ACHN (cell line): ENCODE measurements around the gene CPS1.

Source experiments
- DNase-seq: peaks from one replicate; pipeline ENCODE4 v3.0.0-alpha.2; 2015
- in situ Hi-C: cut with HindIII; loops from 2 replicates; pipeline ENCODE4 v1.10.0; 2017; ENCODE audit warnings: low sequenced_read_pairs, low pct_ligation_motif_present, low pct_unique_long_range_greater_than_20kb

Gene CPS1

GRCh38 chr2:210544007-210544590 is 12.3 kb upstream of the CPS1 start:
- in situ Hi-C loops, result no loop called here
- no peak for DNase-seq

GRCh38 chr2:210544831-210545230 is 11.6 kb upstream of the CPS1 start:
- no peak for DNase-seq
- in situ Hi-C loops, result no loop called here

GRCh38 chr2:210546424-210547208 is 9.8 kb upstream of the CPS1 start:
- in situ Hi-C loops, result no loop called here

GRCh38 chr2:210548031-210548430 is 8.4 kb upstream of the CPS1 start:
- in situ Hi-C loops, result no loop called here
- DNase-seq, result no peak

More at GRCh38 chr2:210546424-210547208, 9.8 kb upstream of the CPS1 start:
- DNase-seq, result no peak

- in situ Hi-C loops, result no loop called here
- DNase-seq, result no peak
Observed at GRCh38 chr2:210548878-210549384, 7.5 kb upstream of the CPS1 start.

GRCh38 chr2:210551001-210551400 is 5.4 kb upstream of the CPS1 start:
- in situ Hi-C loops, result no loop called here
- no peak for DNase-seq

GRCh38 chr2:210553373-210553772 is 3.0 kb upstream of the CPS1 start:
- peak; percentile 74 for DNase-seq
- in situ Hi-C loops, result no loop called here

- in situ Hi-C loops, result no loop called here
- DNase-seq, result no peak
Observed at GRCh38 chr2:210555555-210555954, 844 bp upstream of the CPS1 start.

- in situ Hi-C loops, result no loop called here
Observed at GRCh38 chr2:210557721-210558120, 1.3 kb downstream of the CPS1 start.

GRCh38 chr2:210558708-210559107 is 2.3 kb downstream of the CPS1 start:
- DNase-seq, result no peak
- in situ Hi-C loops, result no loop called here

More at GRCh38 chr2:210557721-210558120, 1.3 kb downstream of the CPS1 start:
- no peak for DNase-seq

- in situ Hi-C loops, result no loop called here
- no peak for DNase-seq
Observed at GRCh38 chr2:210559182-210559581, 2.8 kb downstream of the CPS1 start.

- in situ Hi-C loops, result no loop called here
- DNase-seq, result no peak
Observed at GRCh38 chr2:210561475-210561874, 5.1 kb downstream of the CPS1 start.

- DNase-seq, result no peak
- in situ Hi-C loops, result no loop called here
Observed at GRCh38 chr2:210562091-210562490, 5.7 kb downstream of the CPS1 start.

GRCh38 chr2:210562502-210563080 is 6.2 kb downstream of the CPS1 start:
- in situ Hi-C loops, result no loop called here
- DNase-seq, result no peak

GRCh38 chr2:210567279-210567678 is 10.9 kb downstream of the CPS1 start:
- in situ Hi-C loops, result no loop called here
- no peak for DNase-seq

GRCh38 chr2:210568108-210568507 is 11.7 kb downstream of the CPS1 start:
- in situ Hi-C loops, result no loop called here
- no peak for DNase-seq

- peak; percentile 65 for DNase-seq
Observed at GRCh38 chr2:210577263-210578071, 21.1 kb downstream of the CPS1 start.

GRCh38 chr2:210584834-210585233 is 28.4 kb downstream of the CPS1 start:
- in situ Hi-C loops, result no loop called here
- DNase-seq, result no peak

More at GRCh38 chr2:210577263-210578071, 21.1 kb downstream of the CPS1 start:
- in situ Hi-C loops, result no loop called here

GRCh38 chr2:210586381-210586780 is 30.0 kb downstream of the CPS1 start:
- no peak for DNase-seq
- in situ Hi-C loops, result no loop called here
